PC-3 (cell line): ENCODE measurements around the gene ST14. TPM values are rescaled to one million over a fixed set of nuclear protein-coding genes. Genes with fewer than 3 reads are reported as not detected.
A peak's percentile ranks its signal among the peaks of the same experiment; 100 is the strongest.

Experiments
- ATAC-seq: fragments of 200-7000 bp; cut with Tn5 transposase; 2 replicates; pipeline ENCODE4 v1.9.1; 2020; ENCODE audit warnings: mild to moderate bottlenecking, moderate library complexity
- BruUV-seq: library from RNA; stranded (reverse); fragments of 400-500 nt; replicated peaks from 2 replicates; lab custom pipeline; 2021; lab: Mats Ljungman, UMichigan
- CTCF ChIA-PET: fragments of 300-600 bp; sonication (Branson Sonifier 250); formaldehyde crosslinking; loops from one replicate; lab custom pipeline; 2022; ENCODE audit warnings: antibody characterized with exemption; lab: Charles Lee
- POLR2A ChIA-PET: fragments of 300-600 bp; sonication (Branson Sonifier 250); formaldehyde crosslinking; loops from one replicate; lab custom pipeline; 2022; ENCODE audit warnings: antibody characterized with exemption; ENCODE audit not compliant: unreplicated experiment; lab: Charles Lee
- DNase-seq: peaks from one replicate; pipeline ENCODE4 v3.0.0-alpha.2; 2015
- H2AFZ ChIP-seq: fragments of 300-600 bp; sonication (generic); 2 replicates; pipeline ENCODE4 v1.6.0; 2016; ENCODE audit warnings: antibody characterized with exemption, low read length
- H3F3A ChIP-seq: fragments of 300-600 bp; sonication (generic); one replicate; pipeline ENCODE4 v1.6.0; 2017; ENCODE audit warnings: antibody characterized with exemption, low read length, control low read depth, mild to moderate bottlenecking; ENCODE audit not compliant: unreplicated experiment
- H3K27ac ChIP-seq: fragments of 300-600 bp; sonication (generic); 2 replicates; pipeline ENCODE4 v1.5.1; 2016; ENCODE audit warnings: mild to moderate bottlenecking, low read length
- H3K27me3 ChIP-seq: fragments of 300-600 bp; sonication (generic); 2 replicates; pipeline ENCODE4 v1.6.1; 2016; ENCODE audit warnings: low read length, mixed read lengths
- H3K36me3 ChIP-seq: fragments of 300-600 bp; sonication (generic); 2 replicates; pipeline ENCODE4 v1.6.1; 2016; ENCODE audit warnings: low read depth, mixed run types, low read length, mixed read lengths
- H3K4me1 ChIP-seq: fragments of 300-600 bp; sonication (generic); 2 replicates; pipeline ENCODE4 v1.5.1; 2016; ENCODE audit warnings: low read length; ENCODE audit not compliant: insufficient read depth
- H3K4me2 ChIP-seq: fragments of 300-600 bp; sonication (generic); 2 replicates; pipeline ENCODE4 v1.6.0; 2016; ENCODE audit warnings: low read length
- H3K4me3 ChIP-seq: fragments of 300-600 bp; sonication (generic); 2 replicates; pipeline ENCODE4 v1.5.1; 2016; ENCODE audit warnings: mild to moderate bottlenecking, low read length, mixed read lengths
- H3K79me2 ChIP-seq: fragments of 300-600 bp; sonication (generic); 2 replicates; pipeline ENCODE4 v1.6.1; 2017; ENCODE audit warnings: low read length, mixed read lengths
- H3K9ac ChIP-seq: fragments of 300-600 bp; sonication (generic); 2 replicates; pipeline ENCODE4 v1.6.0; 2016; ENCODE audit warnings: mild to moderate bottlenecking, low read length
- H3K9me2 ChIP-seq: fragments of 300-600 bp; sonication (generic); replicated peaks from 2 replicates; pipeline ENCODE4 v1.6.1; 2016; ENCODE audit warnings: mixed run types, low read length, mixed read lengths
- H3K9me3 ChIP-seq: fragments of 300-600 bp; sonication (generic); 2 replicates; pipeline ENCODE4 v1.6.1; 2016; ENCODE audit warnings: low read length, mixed read lengths
- H4K20me1 ChIP-seq: fragments of 300-600 bp; sonication (generic); 2 replicates; pipeline ENCODE4 v1.6.1; 2016; ENCODE audit warnings: low read length, mixed read lengths
- EZH2 ChIP-seq: fragments of 300-600 bp; sonication (generic); IDR thresholded peaks from one replicate; pipeline ENCODE4 v1.6.1; 2017; ENCODE audit warnings: antibody characterized with exemption, mild to moderate bottlenecking, low read length; ENCODE audit not compliant: unreplicated experiment
- EZH2phosphoT487 ChIP-seq: fragments of 300-600 bp; sonication (generic); IDR thresholded peaks from 2 replicates; pipeline ENCODE4 v1.6.1; 2018; ENCODE audit warnings: mild to moderate bottlenecking, antibody characterized with exemption, low read length, borderline replicate concordance
- intact Hi-C: fragments of 100-400 bp; cut with micrococcal nuclease; formaldehyde crosslinking; loops from 2 replicates; pipeline ENCODE4 v1.9.0; 2023
- total RNA-seq: library from RNA; depleted of rRNA; stranded (reverse); fragments of >200 nt; gene quantifications from 2 replicates; pipeline ENCODE4 v1.2.3, GENCODE V29; 2014
- TF ChIP-seq, protein P1 (sequence below): fragments of 300-600 bp; sonication (generic); conservative IDR thresholded peaks from 2 replicates; pipeline ENCODE4 v1.5.1; 2017; ENCODE audit warnings: antibody characterized with exemption, low read depth, mild to moderate bottlenecking, low read length

The ST14 gene
- total RNA-seq, 1 experiment from 2014 or later = 231 TPM

DNA sequence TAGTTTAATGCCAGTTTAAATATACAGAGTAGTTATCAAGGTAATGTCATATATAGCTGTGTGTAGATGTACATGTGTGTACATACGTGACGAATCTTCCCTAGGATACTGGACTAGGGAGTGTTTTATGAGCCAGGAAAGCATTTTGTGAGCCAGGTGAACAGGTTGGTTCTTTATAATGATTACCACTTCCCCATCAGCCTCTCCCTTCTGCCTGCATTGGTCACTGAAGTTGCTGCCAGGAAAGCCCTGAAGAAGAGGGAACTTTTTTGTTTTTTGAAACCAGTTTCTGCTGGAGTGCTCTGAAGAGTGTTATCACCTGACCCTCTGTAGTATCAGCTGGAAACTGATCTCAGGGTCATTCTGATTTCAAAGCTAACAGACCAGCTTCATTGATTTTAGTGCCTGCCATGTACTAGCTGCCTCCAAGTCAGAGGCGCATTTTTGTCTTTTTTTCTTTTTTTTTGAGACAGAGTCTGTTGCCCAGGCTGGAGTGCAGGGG lies 14.2 kb upstream of the ST14 start:
- no peaks in the 10 kb centered on the region for H3K79me2 ChIP-seq
- CTCF ChIA-PET = interaction anchor here (0.6 to 2.8 kb wide), 4 partner anchors 13 to 305 kb away, joined by 3 to 23 read pairs (median 8); no protein-coding TSS in a partner anchor
- no peak for TF ChIP-seq EZH2
- TF ChIP-seq, protein P1, sequence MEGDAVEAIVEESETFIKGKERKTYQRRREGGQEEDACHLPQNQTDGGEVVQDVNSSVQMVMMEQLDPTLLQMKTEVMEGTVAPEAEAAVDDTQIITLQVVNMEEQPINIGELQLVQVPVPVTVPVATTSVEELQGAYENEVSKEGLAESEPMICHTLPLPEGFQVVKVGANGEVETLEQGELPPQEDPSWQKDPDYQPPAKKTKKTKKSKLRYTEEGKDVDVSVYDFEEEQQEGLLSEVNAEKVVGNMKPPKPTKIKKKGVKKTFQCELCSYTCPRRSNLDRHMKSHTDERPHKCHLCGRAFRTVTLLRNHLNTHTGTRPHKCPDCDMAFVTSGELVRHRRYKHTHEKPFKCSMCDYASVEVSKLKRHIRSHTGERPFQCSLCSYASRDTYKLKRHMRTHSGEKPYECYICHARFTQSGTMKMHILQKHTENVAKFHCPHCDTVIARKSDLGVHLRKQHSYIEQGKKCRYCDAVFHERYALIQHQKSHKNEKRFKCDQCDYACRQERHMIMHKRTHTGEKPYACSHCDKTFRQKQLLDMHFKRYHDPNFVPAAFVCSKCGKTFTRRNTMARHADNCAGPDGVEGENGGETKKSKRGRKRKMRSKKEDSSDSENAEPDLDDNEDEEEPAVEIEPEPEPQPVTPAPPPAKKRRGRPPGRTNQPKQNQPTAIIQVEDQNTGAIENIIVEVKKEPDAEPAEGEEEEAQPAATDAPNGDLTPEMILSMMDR = no peak
- no peak for TF ChIP-seq EZH2phosphoT487
- ATAC-seq (peak; percentile 5; the same call in 1 of the 2 replicates), DNase-seq (peak; percentile 34)
- no peaks in the 10 kb centered on the region for H3K27me3 ChIP-seq
- H3K9me3 ChIP-seq = no peaks in the 10 kb centered on the region
- no peaks in the 10 kb centered on the region for H4K20me1 ChIP-seq
- peaks cover 6% of the 10 kb centered on the region for H3F3A ChIP-seq
- H3K9me2 ChIP-seq = no peaks in the 10 kb centered on the region
- BruUV-seq = no TSS peak
- no peak overlapping the region for H2AFZ ChIP-seq
- no peak overlapping the region for H3K4me2 ChIP-seq
- no peak overlapping the region for H3K4me3 ChIP-seq
- H3K36me3 ChIP-seq = peaks cover 40% of the 10 kb centered on the region
- peak overlapping the region; percentile 48 for H3K9ac ChIP-seq
- H3K27ac ChIP-seq = peak overlapping the region; percentile 89
- intact Hi-C loops = no loop called here
- peaks cover 34% of the 10 kb centered on the region for H3K4me1 ChIP-seq
- POLR2A ChIA-PET = no interaction called here

DNA sequence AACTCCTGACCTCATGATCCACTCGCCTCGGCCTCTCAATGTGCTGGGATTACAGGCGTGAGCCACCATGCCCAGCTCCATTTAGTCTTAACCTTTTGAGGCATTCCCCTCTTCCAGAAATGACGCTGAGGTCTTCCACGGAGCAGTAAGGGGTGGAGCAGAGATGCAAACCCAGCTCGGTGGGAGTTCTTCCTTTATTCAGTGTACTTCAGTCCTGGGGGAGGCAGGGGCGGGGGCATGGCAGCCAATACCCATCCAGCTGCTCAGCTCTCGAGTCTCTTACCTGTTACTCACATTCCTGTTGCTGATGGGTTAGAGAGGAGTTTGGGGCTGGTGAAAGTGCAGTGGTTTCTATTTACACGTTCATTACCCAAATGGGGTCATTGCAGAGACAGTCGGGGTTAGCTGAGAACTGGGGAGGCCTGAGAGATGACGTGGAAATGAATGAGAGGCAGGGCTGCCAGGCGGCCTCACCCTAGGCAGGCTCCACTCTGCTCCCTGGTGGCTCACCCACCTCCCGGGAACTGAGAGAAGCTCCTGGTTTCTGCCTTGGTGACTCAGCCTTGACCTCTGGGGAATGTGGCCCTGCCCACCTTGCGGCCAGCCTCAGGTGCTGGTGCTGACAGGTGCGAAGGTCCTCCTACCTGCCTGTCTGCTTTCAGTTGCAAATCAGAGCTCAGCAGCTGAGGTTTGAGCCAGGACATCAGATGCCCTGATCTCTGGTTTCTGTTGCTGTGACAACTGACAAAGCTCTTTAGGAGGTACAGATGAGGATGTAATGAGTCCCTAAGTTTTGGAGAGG lies 13.4 kb upstream of the ST14 start:
- H3K4me2 ChIP-seq = peak overlapping the region; percentile 42
- ChIA-PET POLR2A (interaction anchor here (0.7 kb wide), 1 partner anchor 46 kb away, joined by 4 read pairs; no protein-coding TSS in a partner anchor), CTCF (interaction anchor here (0.6 to 2.8 kb wide), 7 partner anchors 10 to 306 kb away, joined by 3 to 23 read pairs (median 4); no protein-coding TSS in a partner anchor)
- intact Hi-C loops = loop anchor here (1.0 kb wide), 1 partner anchor 223 kb away; no protein-coding TSS in a partner anchor
- ATAC-seq = peak; percentile 97
- H3K9me2 ChIP-seq = no peaks in the 10 kb centered on the region
- H3K27ac ChIP-seq = peak overlapping the region; percentile 89
- H3K79me2 ChIP-seq = no peaks in the 10 kb centered on the region
- peaks cover 6% of the 10 kb centered on the region for H3F3A ChIP-seq
- H2AFZ ChIP-seq = 0 out of 2 replicates have a peak overlapping the region, but pooled peaks have one; percentile 19
- peaks cover 34% of the 10 kb centered on the region for H3K4me1 ChIP-seq
- no peak overlapping the region for H3K4me3 ChIP-seq
- no peaks in the 10 kb centered on the region for H3K9me3 ChIP-seq
- peak overlapping the region; percentile 48 for H3K9ac ChIP-seq
- H3K36me3 ChIP-seq = peaks cover 37% of the 10 kb centered on the region
- no peaks in the 10 kb centered on the region for H4K20me1 ChIP-seq
- peak; percentile 99 for DNase-seq
- TF ChIP-seq, protein P1 = peak; percentile 77
- TF ChIP-seq EZH2phosphoT487 (no peak), EZH2 (no peak)
- no TSS peak for BruUV-seq
- H3K27me3 ChIP-seq = no peaks in the 10 kb centered on the region
